ENCODE measurements around the gene UBFD1.

DNA sequence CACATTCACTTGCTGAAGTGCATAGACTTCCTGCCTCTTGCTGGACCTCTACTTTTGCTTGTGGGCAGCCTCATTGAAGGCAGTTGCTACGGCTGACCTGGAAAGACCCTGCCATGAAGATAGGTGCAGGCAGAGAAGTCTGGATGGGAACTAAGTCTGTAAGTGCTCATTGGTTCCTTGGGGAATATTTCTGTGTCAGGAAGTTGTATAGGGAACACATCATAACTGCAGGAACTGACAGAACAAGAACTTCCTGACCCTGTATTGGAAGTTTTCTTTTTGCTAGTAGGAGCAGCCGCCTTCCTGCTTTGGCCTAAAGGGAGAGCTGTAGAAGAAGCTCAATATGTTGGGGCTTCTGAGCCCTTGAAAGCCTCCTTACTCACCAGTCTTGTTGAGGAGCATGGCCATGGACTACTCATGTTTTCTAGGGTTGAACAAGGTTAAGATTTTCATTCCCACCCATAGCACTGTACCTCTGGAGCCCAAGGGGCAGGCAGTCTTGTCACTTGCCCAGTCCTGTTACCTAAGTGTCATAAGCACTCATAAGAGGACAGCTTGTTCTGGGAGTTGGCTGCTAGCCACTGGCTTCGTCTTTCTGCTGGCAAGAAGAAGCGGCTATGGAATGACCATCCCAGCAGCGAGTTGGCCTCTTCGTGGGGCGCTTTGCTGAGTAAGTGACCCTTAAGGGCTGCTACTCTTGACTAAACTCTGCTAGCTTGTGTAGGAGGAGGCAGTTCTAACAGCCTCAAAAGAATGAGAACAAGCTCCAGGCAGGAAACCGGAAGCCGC lies 7.2 kb downstream of the UBFD1 start:
- TF ChIP-seq, protein P1, sequence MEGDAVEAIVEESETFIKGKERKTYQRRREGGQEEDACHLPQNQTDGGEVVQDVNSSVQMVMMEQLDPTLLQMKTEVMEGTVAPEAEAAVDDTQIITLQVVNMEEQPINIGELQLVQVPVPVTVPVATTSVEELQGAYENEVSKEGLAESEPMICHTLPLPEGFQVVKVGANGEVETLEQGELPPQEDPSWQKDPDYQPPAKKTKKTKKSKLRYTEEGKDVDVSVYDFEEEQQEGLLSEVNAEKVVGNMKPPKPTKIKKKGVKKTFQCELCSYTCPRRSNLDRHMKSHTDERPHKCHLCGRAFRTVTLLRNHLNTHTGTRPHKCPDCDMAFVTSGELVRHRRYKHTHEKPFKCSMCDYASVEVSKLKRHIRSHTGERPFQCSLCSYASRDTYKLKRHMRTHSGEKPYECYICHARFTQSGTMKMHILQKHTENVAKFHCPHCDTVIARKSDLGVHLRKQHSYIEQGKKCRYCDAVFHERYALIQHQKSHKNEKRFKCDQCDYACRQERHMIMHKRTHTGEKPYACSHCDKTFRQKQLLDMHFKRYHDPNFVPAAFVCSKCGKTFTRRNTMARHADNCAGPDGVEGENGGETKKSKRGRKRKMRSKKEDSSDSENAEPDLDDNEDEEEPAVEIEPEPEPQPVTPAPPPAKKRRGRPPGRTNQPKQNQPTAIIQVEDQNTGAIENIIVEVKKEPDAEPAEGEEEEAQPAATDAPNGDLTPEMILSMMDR (IDR thresholded peaks at IDR 0.05), result no peak
- no peak for TF ChIP-seq RFX5 (IDR thresholded peaks at IDR 0.05)
- no peak for TF ChIP-seq POLR2A (IDR thresholded peaks at IDR 0.05; ENCODE audit: low read length)
- no peak for TF ChIP-seq KDM1A (IDR thresholded peaks at IDR 0.05; ENCODE audit: low read depth)
- no peak for TF ChIP-seq EHMT2 (IDR thresholded peaks at IDR 0.05; ENCODE audit: low read depth)
- TF ChIP-seq GATA3 (IDR thresholded peaks at IDR 0.05; ENCODE audit: borderline replicate concordance), result no peak
- no peak for TF ChIP-seq RAD21 (conservative IDR thresholded peaks at IDR 0.05 in 1 of 2, IDR thresholded peaks at IDR 0.05 in 1 of 2)
- no peak for TF ChIP-seq TP53 (CRISPR knock-in tag; IDR thresholded peaks at IDR 0.05)
- no peak for TF ChIP-seq RARB (CRISPR knock-in tag; IDR thresholded peaks at IDR 0.05)
- no peak for TF ChIP-seq MYC (IDR thresholded peaks at IDR 0.05; ENCODE audit: borderline replicate concordance, low read length)
- TF ChIP-seq, protein P2, sequence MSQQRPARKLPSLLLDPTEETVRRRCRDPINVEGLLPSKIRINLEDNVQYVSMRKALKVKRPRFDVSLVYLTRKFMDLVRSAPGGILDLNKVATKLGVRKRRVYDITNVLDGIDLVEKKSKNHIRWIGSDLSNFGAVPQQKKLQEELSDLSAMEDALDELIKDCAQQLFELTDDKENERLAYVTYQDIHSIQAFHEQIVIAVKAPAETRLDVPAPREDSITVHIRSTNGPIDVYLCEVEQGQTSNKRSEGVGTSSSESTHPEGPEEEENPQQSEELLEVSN (IDR thresholded peaks at IDR 0.05; ENCODE audit: borderline replicate concordance, low read depth), result no peak
- TF ChIP-seq CBX2 (IDR thresholded peaks at IDR 0.05; ENCODE audit: borderline replicate concordance, low read depth), result no peak

Measured in A549 (cell line).